ENCODE results near the gene CSRNP3. TPM values are rescaled to one million over a fixed set of nuclear protein-coding genes. Genes with fewer than 3 reads are reported as not detected.
"Not testable (repeated sequence)": the region's sequence is repeated elsewhere in the genome, so short reads cannot be mapped to it uniquely, and the experiment has no call there.

CSRNP3 gene
- polyA plus RNA-seq, 1 donor (not counting 4 experiments of a cell fraction or from before 2014, with no cell fraction given) = 0.87 TPM

- TF ChIP-seq EZH2 (IDR thresholded peaks at IDR 0.05; ENCODE audit: low read length) (no peak), CTCF (optimal IDR thresholded peaks at IDR 0.05 in 1 of 3, IDR thresholded peaks at IDR 0.05 in 1 of 3, conservative IDR thresholded peaks at IDR 0.05 in 1 of 3; ENCODE audit: extremely low read depth in 1 of 3, insufficient read depth in 2 of 3, low read length in 3 of 3) (no peak)
- Histone ChIP-seq H4K20me1 (ENCODE audit: control insufficient read depth, extremely low read depth, insufficient read depth, low read length) (no peaks in the 10 kb centered on the region), H3K4me1 (ENCODE audit: control insufficient read depth, extremely low read depth, insufficient read depth, low read length) (no peaks in the 10 kb centered on the region), H3K4me2 (ENCODE audit: control insufficient read depth, extremely low read depth, insufficient read depth, low read depth, low read length) (no peak overlapping the region), H3K36me3 (ENCODE audit: control insufficient read depth in 2 of 2, extremely low read depth in 1 of 2, insufficient read depth in 2 of 2, low read length in 2 of 2) (no peaks in the 10 kb centered on the region), H3K27me3 (ENCODE audit: control insufficient read depth, extremely low read depth, insufficient read depth, low read length) (no peaks in the 10 kb centered on the region), H3K9me1 (ENCODE audit: control insufficient read depth, extremely low read depth, insufficient read depth, low read length) (no peaks in the 10 kb centered on the region), H2AFZ (ENCODE audit: control insufficient read depth, low read length) (no peak overlapping the region), H3K27ac (ENCODE audit: control insufficient read depth, insufficient read depth, low read length) (no peak overlapping the region), H3K9ac (ENCODE audit: control insufficient read depth, extremely low read depth, insufficient read depth, low read length) (no peak overlapping the region), H3K4me3 (ENCODE audit: control insufficient read depth in 2 of 3, extremely low read depth in 1 of 3, insufficient read depth in 2 of 3, low read depth in 1 of 3, low read length in 3 of 3) (no peak overlapping the region), H3K9me3 (ENCODE audit: control insufficient read depth, low read depth, low read length) (no peaks in the 10 kb centered on the region), H3K79me2 (ENCODE audit: control insufficient read depth, insufficient read depth, low read length) (no peaks in the 10 kb centered on the region)
- no peak for DNase-seq (ENCODE audit: low read depth, low spot score)
- dilution Hi-C loops (cut with MboI; ENCODE audit: extremely low pct_ligation_motif_present, low sequenced_read_pairs) = no loop called here
- no peak for FAIRE-seq
Observed at GRCh38 chr2:165662720-165663119, 193.2 kb downstream of the CSRNP3 start.

GRCh38 chr2:165665614-165666013 is 196.1 kb downstream of the CSRNP3 start:
- no peak overlapping the region for H3K9ac ChIP-seq (ENCODE audit: control insufficient read depth, extremely low read depth, insufficient read depth, low read length)
- no peak for FAIRE-seq
- DNase-seq (ENCODE audit: low read depth, low spot score) = no peak
- H3K36me3 ChIP-seq (ENCODE audit: control insufficient read depth in 2 of 2, extremely low read depth in 1 of 2, insufficient read depth in 2 of 2, low read length in 2 of 2) = no peaks in the 10 kb centered on the region
- no peaks in the 10 kb centered on the region for H3K4me1 ChIP-seq (ENCODE audit: control insufficient read depth, extremely low read depth, insufficient read depth, low read length)
- no peak overlapping the region for H3K4me3 ChIP-seq (ENCODE audit: control insufficient read depth in 2 of 3, extremely low read depth in 1 of 3, insufficient read depth in 2 of 3, low read depth in 1 of 3, low read length in 3 of 3)
- H3K27me3 ChIP-seq (ENCODE audit: control insufficient read depth, extremely low read depth, insufficient read depth, low read length) = no peaks in the 10 kb centered on the region
- H3K27ac ChIP-seq (ENCODE audit: control insufficient read depth, insufficient read depth, low read length) = no peak overlapping the region
- dilution Hi-C loops (cut with MboI; ENCODE audit: extremely low pct_ligation_motif_present, low sequenced_read_pairs) = no loop called here
- TF ChIP-seq EZH2 (IDR thresholded peaks at IDR 0.05; ENCODE audit: low read length) (no peak), CTCF (optimal IDR thresholded peaks at IDR 0.05 in 1 of 3, IDR thresholded peaks at IDR 0.05 in 1 of 3, conservative IDR thresholded peaks at IDR 0.05 in 1 of 3; ENCODE audit: extremely low read depth in 1 of 3, insufficient read depth in 2 of 3, low read length in 3 of 3) (no peak)
- H3K9me1 ChIP-seq (ENCODE audit: control insufficient read depth, extremely low read depth, insufficient read depth, low read length) = no peaks in the 10 kb centered on the region
- H3K9me3 ChIP-seq (ENCODE audit: control insufficient read depth, low read depth, low read length) = no peaks in the 10 kb centered on the region
- no peaks in the 10 kb centered on the region for H3K79me2 ChIP-seq (ENCODE audit: control insufficient read depth, insufficient read depth, low read length)
- H4K20me1 ChIP-seq (ENCODE audit: control insufficient read depth, extremely low read depth, insufficient read depth, low read length) = no peaks in the 10 kb centered on the region
- H3K4me2 ChIP-seq (ENCODE audit: control insufficient read depth, extremely low read depth, insufficient read depth, low read depth, low read length) = no peak overlapping the region
- no peak overlapping the region for H2AFZ ChIP-seq (ENCODE audit: control insufficient read depth, low read length)

DNA sequence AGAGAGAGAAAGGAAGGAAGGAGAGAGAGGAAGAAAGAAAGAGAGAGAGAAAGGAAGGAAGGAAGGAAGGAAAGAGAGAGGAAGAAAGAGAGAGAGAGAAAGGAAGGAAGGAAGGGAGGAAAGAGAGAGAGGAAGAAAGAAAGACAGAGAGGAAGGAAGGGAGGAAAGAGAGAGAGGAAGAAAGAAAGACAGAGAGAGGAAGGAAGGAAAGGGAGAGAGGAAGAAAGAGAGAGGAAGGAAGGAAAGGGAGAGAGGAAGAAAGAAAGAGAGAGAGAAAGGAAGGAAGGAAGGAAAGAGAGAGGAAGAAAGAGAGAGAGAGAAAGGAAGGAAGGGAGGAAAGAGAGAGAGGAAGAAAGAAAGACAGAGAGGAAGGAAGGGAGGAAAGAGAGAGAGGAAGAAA is 196.6 kb downstream of the CSRNP3 start:
- H4K20me1 ChIP-seq (ENCODE audit: control insufficient read depth, extremely low read depth, insufficient read depth, low read length); H3K36me3 ChIP-seq (ENCODE audit: control insufficient read depth in 2 of 2, extremely low read depth in 1 of 2, insufficient read depth in 2 of 2, low read length in 2 of 2); DNase-seq (ENCODE audit: low read depth, low spot score); H3K9me3 ChIP-seq (ENCODE audit: control insufficient read depth, low read depth, low read length); H3K79me2 ChIP-seq (ENCODE audit: control insufficient read depth, insufficient read depth, low read length); H3K4me2 ChIP-seq (ENCODE audit: control insufficient read depth, extremely low read depth, insufficient read depth, low read depth, low read length); H3K27ac ChIP-seq (ENCODE audit: control insufficient read depth, insufficient read depth, low read length); H3K4me1 ChIP-seq (ENCODE audit: control insufficient read depth, extremely low read depth, insufficient read depth, low read length); H3K4me3 ChIP-seq (ENCODE audit: control insufficient read depth in 2 of 3, extremely low read depth in 1 of 3, insufficient read depth in 2 of 3, low read depth in 1 of 3, low read length in 3 of 3); H3K9ac ChIP-seq (ENCODE audit: control insufficient read depth, extremely low read depth, insufficient read depth, low read length); H3K27me3 ChIP-seq (ENCODE audit: control insufficient read depth, extremely low read depth, insufficient read depth, low read length); H2AFZ ChIP-seq (ENCODE audit: control insufficient read depth, low read length); FAIRE-seq; dilution Hi-C loops (cut with MboI; ENCODE audit: extremely low pct_ligation_motif_present, low sequenced_read_pairs); H3K9me1 ChIP-seq (ENCODE audit: control insufficient read depth, extremely low read depth, insufficient read depth, low read length): not testable (repeated sequence)
